CD4-positive, alpha-beta T cell treated with Interleukin-15 for 1 hour (primary cell): ENCODE data around the gene TMEM184A.

Source experiments
- DNase-seq: peaks from one replicate; pipeline ENCODE4 v3.0.0-alpha.2; 2020

TMEM184A gene

GRCh38 chr7:1550005-1550845 is 5.8 kb downstream of the TMEM184A start:
- no peak for DNase-seq

GRCh38 chr7:1549357-1550004 is 6.5 kb downstream of the TMEM184A start:
- no peak for DNase-seq

- DNase-seq: no peak
These were observed 7.1 kb downstream of the TMEM184A start for GRCh38 chr7:1548944-1549343.

- DNase-seq: no peak
These were observed 7.6 kb downstream of the TMEM184A start for GRCh38 chr7:1548438-1548831.

GRCh38 chr7:1547777-1548437 is 8.1 kb downstream of the TMEM184A start:
- no peak for DNase-seq

- DNase-seq: no peak
These were observed 8.9 kb downstream of the TMEM184A start for GRCh38 chr7:1546909-1547776.

GRCh38 chr7:1546274-1546908 is 9.6 kb downstream of the TMEM184A start:
- DNase-seq: no peak

- no peak for DNase-seq
These were observed 10.4 kb downstream of the TMEM184A start for GRCh38 chr7:1545417-1546246.

- DNase-seq: no peak
These were observed 11.0 kb downstream of the TMEM184A start for GRCh38 chr7:1544896-1545416.

- DNase-seq: no peak
These were observed 11.7 kb downstream of the TMEM184A start for GRCh38 chr7:1544178-1544895.

- no peak for DNase-seq
These were observed 12.2 kb downstream of the TMEM184A start for GRCh38 chr7:1543826-1544177.

GRCh38 chr7:1542841-1543747 is 12.9 kb downstream of the TMEM184A start:
- no peak for DNase-seq

- DNase-seq: no peak
These were observed 13.7 kb downstream of the TMEM184A start for GRCh38 chr7:1542329-1542728.

GRCh38 chr7:1541431-1542162 is 14.4 kb downstream of the TMEM184A start:
- DNase-seq: no peak

GRCh38 chr7:1540776-1541271 is 15.2 kb downstream of the TMEM184A start:
- no peak for DNase-seq

GRCh38 chr7:1539882-1540775 is 15.9 kb downstream of the TMEM184A start:
- no peak for DNase-seq

GRCh38 chr7:1539181-1539881 is 16.7 kb downstream of the TMEM184A start:
- DNase-seq: no peak
